Stimulated activated effector memory CD8-positive, alpha-beta T cell treated with anti-CD3 and anti-CD28 coated beads, Interleukin-12 subunit alpha, Interleukin-12 subunit beta, amount 100 ng/mL, for 72 hours (primary cell): Measurements from ENCODE around the gene SHQ1.

ENCODE experiments used
- ATAC-seq: fragments of 150-1000 bp; cut with Tn5 transposase; 2 replicates; pipeline ENCODE4 v1.10.0; 2021
- DNase-seq, 2 donors: peaks; one replicate each; pipeline ENCODE4 v3.0.0; 2021 to 2022; ENCODE audit warnings: low spot score in 2 of 2
- H3K27ac Mint-ChIP-seq: one replicate; pipeline ENCODE4 v1.8.0; 2022; ENCODE audit warnings: mild to moderate bottlenecking, mixed read lengths
- H3K36me3 Mint-ChIP-seq: one replicate; pipeline ENCODE4 v1.8.0; 2022; ENCODE audit warnings: mild to moderate bottlenecking, mixed read lengths
- H3K4me1 Mint-ChIP-seq: one replicate; pipeline ENCODE4 v1.8.0; 2022; ENCODE audit warnings: mixed read lengths
- H3K4me3 Mint-ChIP-seq: one replicate; pipeline ENCODE4 v1.8.0; 2022; ENCODE audit warnings: mild to moderate bottlenecking, mixed read lengths
- H3K9me3 Mint-ChIP-seq: one replicate; pipeline ENCODE4 v1.8.0; 2022; ENCODE audit warnings: mixed read lengths

The SHQ1 gene

DNA sequence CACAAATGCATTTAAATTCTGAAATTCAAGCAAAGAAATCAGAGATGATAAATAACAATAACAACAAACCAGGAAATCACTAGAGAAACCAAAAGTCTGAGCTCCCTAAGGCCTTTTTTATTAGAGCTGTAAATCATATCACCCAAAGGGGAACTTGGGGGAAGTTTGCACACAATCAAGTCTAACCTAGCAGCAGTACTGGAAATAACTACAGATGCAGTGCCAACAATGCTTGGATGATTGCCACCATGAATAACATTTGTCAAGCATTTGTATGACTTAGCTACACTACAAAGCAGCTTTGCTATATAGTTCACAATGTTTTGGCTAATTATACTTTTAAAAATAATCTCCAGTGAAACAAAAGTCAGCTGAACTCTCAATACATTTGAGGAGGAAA, 27.8 kb downstream of the SHQ1 start:
- H3K27ac Mint-ChIP-seq = no peak overlapping the region
- H3K4me3 Mint-ChIP-seq = no peak overlapping the region
- H3K9me3 Mint-ChIP-seq = no peaks in the 10 kb centered on the region
- ATAC-seq (no peak), DNase-seq (no peak)
- peaks cover 17% of the 10 kb centered on the region for H3K4me1 Mint-ChIP-seq
- peaks cover 24% of the 10 kb centered on the region for H3K36me3 Mint-ChIP-seq

DNA sequence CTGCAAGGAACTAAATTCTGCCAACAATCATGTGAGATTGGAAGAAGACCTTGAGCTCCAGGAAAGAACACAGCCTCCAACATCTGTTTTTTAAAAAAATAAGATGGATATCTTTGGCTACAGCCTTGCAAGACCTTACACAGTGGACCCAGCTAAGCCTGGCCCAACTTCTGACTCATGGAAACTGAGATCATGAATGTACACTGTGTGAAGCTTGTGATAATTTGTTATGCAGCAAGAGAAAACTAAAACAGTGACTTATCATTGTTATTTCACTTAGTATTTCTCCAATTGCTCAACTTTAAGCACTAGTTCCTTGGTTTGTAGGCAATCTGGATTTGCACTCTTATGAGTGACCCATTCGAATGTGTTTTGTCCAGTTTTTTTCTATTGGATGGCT, 29.3 kb downstream of the SHQ1 start:
- Mint-ChIP-seq H3K36me3 (peaks cover 39% of the 10 kb centered on the region), H3K4me1 (peaks cover 17% of the 10 kb centered on the region), H3K27ac (no peak overlapping the region), H3K9me3 (no peaks in the 10 kb centered on the region), H3K4me3 (no peak overlapping the region)
- peak; percentile 77 for ATAC-seq
- DNase-seq = no peak

DNA sequence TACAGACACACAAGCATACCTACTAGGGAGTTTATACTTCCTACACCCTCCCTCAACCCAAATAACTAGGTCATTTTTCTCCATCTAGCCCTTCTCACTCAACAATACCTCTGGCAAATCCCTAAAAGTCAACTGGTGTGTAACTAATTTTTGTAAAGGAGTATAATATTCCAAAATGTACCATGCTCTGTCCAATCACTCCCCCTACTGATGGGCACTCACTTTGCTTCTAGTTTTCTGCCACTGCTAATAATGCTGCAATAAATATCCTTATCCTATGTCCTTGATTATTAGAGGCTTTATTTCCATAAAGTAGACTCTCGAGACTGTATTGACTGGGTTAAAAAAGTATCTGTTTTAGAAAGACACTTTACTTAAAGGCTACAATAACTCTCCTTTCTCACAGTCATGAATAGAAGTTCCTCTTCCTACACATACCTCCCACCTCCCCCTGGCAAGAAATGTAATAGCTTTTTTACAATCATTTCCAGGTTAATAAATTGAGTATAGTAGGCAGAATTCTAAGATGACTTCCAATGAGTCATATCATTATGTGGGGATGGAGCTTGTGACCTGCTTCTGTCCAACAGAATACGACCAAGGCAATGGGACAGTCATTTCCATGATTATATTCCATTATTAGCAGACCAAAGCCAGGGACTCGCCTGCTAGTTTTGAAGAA, 30.0 kb downstream of the SHQ1 start:
- H3K4me3 Mint-ChIP-seq = no peak overlapping the region
- DNase-seq = no peak
- peaks cover 17% of the 10 kb centered on the region for H3K4me1 Mint-ChIP-seq
- no peak overlapping the region for H3K27ac Mint-ChIP-seq
- peaks cover 45% of the 10 kb centered on the region for H3K36me3 Mint-ChIP-seq
- no peak for ATAC-seq
- H3K9me3 Mint-ChIP-seq = no peaks in the 10 kb centered on the region

DNA sequence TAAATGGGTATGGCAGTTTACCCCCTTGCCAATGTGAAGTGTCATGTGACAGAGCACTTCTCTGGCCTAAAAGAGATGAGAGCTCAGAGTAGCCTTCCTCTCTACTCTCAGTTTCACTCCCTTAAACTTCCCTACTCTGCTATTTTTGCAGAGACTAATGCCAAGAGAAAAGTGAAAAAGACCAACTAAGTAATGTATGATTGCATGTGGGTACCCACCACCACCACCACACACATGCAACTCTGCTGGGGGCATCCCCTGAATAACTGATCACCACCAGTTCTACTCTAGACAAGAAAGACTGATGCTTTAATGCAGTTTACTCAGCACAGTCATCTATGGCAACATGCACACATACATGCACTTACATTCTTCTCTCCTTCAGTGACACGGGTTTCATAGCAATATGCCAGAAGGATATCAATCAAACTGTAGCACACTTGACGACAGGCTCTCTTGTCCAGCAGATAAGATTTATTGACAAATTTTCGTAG, 31.3 kb downstream of the SHQ1 start:
- Mint-ChIP-seq H3K36me3 (peaks cover 56% of the 10 kb centered on the region), H3K9me3 (no peaks in the 10 kb centered on the region), H3K4me3 (no peak overlapping the region), H3K4me1 (peaks cover 17% of the 10 kb centered on the region), H3K27ac (no peak overlapping the region)
- no peak for DNase-seq
- ATAC-seq = peak; percentile 90

DNA sequence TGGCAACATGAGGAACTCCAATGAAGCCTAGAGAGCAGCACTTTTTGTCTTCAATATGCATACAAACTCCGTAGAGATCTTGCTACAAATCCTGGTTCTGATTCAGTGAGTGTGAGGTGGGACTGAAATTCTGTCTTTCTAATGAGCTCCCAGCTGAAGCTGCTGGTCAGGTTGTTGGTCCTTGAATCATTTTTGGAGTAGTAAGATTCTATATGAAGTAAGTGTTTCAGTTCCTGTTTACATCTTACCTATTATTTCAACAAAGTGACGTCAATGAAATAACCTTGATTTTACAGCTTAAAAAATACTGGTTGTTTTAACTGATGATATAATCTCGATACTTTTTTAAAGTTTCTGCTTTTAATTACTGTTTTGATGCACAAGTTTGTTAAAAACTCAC, 33.9 kb downstream of the SHQ1 start:
- no peak overlapping the region for H3K27ac Mint-ChIP-seq
- peaks cover 68% of the 10 kb centered on the region for H3K36me3 Mint-ChIP-seq
- peaks cover 17% of the 10 kb centered on the region for H3K4me1 Mint-ChIP-seq
- DNase-seq (no peak), ATAC-seq (no peak)
- H3K9me3 Mint-ChIP-seq = no peaks in the 10 kb centered on the region
- no peak overlapping the region for H3K4me3 Mint-ChIP-seq

DNA sequence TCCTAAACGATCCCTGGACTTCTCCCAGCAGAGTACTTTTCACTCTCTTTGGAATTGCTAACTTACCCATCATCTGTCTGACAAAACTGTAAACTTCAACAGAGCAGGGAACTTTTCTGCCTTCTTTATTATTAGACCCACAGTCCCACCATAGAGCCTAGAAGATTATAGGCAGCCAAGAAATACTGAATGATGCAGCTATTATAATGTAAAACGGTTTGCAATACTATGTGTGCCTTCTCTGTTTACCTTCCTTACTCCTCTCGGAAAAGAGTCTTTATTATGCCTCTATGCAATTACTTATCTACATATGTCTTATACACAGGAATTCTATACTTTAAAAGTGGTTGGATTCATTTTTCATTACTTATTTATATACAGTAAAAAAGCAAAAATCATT, 36.0 kb downstream of the SHQ1 start:
- no peak for ATAC-seq
- Mint-ChIP-seq H3K36me3 (peaks cover 70% of the 10 kb centered on the region), H3K27ac (no peak overlapping the region), H3K4me1 (peaks cover 5% of the 10 kb centered on the region), H3K4me3 (no peak overlapping the region), H3K9me3 (no peaks in the 10 kb centered on the region)
- DNase-seq = no peak

DNA sequence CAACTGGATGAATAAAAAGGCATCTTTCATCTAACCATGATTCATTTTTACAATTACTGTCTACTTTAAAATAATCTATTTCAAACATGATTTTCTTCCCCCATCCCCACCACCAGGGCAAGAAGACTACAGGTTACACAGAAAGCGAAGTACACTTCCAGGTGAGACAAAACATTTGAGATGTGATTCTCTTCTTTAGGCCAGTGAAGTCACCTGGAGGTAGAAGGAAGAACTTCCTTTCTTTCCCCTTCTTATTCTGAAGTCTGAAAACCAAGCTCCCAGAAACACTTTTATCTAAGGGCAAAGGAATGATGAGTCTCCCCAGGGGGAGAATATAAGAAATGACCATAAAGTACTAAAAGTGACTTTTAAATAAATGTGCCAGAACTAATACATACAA, 36.7 kb downstream of the SHQ1 start:
- Mint-ChIP-seq H3K36me3 (peaks cover 63% of the 10 kb centered on the region), H3K4me3 (no peak overlapping the region), H3K4me1 (no peaks in the 10 kb centered on the region), H3K27ac (no peak overlapping the region), H3K9me3 (no peaks in the 10 kb centered on the region)
- DNase-seq (no peak), ATAC-seq (no peak)

DNA sequence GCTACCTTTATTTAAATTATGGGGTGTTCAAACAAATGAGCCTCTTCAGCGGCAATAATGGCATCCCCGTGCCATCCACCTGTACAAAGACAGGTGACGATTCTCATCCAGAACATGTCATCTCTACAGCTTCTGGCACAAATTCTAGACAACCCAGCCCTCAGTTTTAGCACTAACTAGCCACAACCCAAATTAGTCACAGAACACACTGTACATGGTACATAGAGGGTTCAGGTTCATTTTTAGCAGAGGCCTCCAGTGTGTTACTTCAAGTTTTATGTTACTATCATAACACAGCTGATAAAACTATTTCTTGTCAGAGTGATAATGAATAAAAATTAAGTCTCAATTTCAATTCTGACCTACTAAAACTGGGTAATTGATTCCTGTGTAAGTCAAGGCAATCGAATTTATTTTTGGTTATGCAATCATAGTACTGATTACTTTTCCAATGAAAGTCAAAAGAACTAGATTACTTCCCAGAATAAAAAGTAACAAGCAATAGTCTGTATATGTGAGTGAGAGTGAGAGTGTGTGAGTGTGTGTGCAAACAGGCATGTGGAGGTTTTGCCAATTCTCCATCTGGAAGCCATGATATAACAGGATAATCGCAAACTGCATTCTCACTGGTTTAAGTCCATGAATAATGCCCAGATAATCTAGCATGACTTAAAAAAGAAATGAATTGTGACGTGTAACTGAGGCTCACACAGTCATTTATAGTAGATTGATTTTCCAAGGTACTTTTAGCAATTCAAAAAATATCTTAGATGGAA, 37.4 kb downstream of the SHQ1 start:
- Mint-ChIP-seq H3K27ac (no peak overlapping the region), H3K4me3 (no peak overlapping the region), H3K36me3 (peaks cover 56% of the 10 kb centered on the region), H3K9me3 (no peaks in the 10 kb centered on the region), H3K4me1 (no peaks in the 10 kb centered on the region)
- DNase-seq = no peak
- ATAC-seq = no peak

DNA sequence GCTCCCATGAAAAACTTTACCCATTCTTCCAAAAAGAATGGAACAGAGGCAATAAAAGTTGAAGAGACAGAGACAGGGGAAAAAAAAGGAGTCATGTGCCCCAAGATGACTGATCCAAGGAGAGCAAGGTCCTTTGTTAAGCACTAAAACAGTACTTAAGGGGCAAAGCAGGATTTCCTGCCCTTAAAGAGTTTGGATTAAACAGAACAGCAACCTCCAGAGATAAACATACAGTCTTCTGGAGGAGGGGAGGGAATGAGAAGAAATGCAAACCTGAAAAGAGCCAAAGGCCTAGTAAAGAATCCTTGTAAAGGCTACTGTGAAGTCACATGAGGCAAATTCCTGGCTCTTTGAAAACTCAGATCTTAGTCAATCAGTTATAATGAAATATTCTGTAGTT, 38.2 kb downstream of the SHQ1 start:
- Mint-ChIP-seq H3K36me3 (peaks cover 48% of the 10 kb centered on the region), H3K4me1 (no peaks in the 10 kb centered on the region), H3K27ac (no peak overlapping the region), H3K4me3 (no peak overlapping the region), H3K9me3 (no peaks in the 10 kb centered on the region)
- DNase-seq = no peak
- ATAC-seq = no peak

DNA sequence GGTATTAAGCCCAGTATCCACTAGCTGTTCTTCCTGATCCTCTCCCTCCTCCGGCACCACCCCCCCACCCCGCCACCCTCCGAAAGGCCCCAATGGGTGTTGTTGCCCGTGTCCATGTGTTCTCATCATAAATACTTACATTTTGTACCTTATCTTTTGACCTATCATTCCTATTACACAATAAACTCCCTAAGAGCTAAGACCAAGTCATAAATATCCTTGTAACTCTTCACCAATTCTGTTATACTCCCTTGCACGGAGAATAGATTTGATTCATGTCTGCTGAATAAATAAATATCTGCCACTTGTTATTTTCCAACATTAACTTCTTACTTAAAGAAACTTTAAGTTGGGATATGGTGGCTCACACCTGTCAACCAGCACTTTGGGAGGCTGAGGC, 43.9 kb downstream of the SHQ1 start:
- no peaks in the 10 kb centered on the region for H3K9me3 Mint-ChIP-seq
- ATAC-seq = no peak
- no peak overlapping the region for H3K27ac Mint-ChIP-seq
- H3K4me3 Mint-ChIP-seq = no peak overlapping the region
- peaks cover 8% of the 10 kb centered on the region for H3K36me3 Mint-ChIP-seq
- H3K4me1 Mint-ChIP-seq = peaks cover 13% of the 10 kb centered on the region
- no peak for DNase-seq

DNA sequence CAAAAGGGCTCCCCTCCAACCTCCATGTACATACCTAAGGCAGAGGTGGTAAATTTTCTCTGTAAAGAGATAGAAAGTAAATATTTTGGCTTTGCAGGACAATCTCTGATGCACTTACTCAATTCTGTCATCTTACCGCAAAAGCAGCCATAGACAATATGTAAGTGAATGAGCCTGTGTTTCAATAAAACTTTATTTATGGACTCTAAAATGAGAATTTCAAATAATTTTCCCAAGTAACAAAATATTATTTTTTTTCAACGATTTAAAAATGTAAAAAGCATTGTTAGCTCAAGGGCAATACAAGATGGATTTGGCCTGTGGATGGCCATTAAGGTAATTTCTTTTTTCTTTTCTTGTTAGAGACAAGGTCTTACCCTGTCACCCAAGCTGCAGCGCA, 44.7 kb downstream of the SHQ1 start:
- Mint-ChIP-seq H3K27ac (no peak overlapping the region), H3K4me1 (peaks cover 13% of the 10 kb centered on the region), H3K4me3 (no peak overlapping the region), H3K36me3 (no peaks in the 10 kb centered on the region), H3K9me3 (no peaks in the 10 kb centered on the region)
- ATAC-seq = no peak
- DNase-seq = no peak

DNA sequence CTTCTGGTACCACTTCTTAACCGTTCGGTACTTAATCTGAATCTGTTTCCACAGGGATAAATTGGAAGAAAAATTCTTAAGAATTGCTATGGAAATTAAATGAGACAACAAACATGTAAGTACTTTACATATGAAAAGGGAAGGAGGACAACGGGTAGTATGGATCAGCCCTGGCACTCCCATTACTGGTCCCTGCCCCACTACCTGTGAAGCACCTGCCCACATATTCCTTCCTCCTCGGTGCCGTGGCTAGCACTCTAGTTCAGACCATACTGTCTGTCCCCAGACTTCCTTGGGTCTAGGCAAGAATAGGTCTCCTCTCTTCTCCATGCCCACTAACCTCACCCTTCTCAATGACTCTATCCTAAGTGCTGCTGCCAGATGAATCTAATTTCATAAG, 46.2 kb downstream of the SHQ1 start:
- Mint-ChIP-seq H3K36me3 (no peaks in the 10 kb centered on the region), H3K9me3 (no peaks in the 10 kb centered on the region), H3K4me3 (no peak overlapping the region), H3K4me1 (peaks cover 13% of the 10 kb centered on the region), H3K27ac (no peak overlapping the region)
- DNase-seq (no peak), ATAC-seq (no peak)

DNA sequence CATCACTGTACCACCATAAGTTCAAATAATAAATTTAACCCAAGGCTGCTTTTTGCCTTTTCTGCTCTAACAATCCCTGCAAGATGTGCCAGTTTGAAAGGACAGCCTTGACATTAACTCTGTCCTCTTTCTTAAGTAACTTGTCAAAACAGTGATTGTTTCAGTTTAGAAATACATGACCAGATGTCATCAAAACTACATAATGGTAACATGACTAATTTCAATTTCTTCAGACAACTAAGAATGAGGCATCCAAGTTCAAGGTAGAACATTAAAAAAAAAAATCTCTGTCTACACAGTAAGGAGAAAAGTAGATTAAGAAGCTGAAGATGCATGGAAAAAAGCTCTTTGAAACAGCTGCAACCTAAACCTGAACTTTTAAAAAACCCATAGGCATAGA, 47.4 kb downstream of the SHQ1 start:
- no peaks in the 10 kb centered on the region for H3K9me3 Mint-ChIP-seq
- H3K36me3 Mint-ChIP-seq = peaks cover 7% of the 10 kb centered on the region
- H3K4me3 Mint-ChIP-seq = no peak overlapping the region
- peak; percentile 79 for ATAC-seq
- H3K4me1 Mint-ChIP-seq = peaks cover 13% of the 10 kb centered on the region
- no peak overlapping the region for H3K27ac Mint-ChIP-seq
- no peak for DNase-seq

DNA sequence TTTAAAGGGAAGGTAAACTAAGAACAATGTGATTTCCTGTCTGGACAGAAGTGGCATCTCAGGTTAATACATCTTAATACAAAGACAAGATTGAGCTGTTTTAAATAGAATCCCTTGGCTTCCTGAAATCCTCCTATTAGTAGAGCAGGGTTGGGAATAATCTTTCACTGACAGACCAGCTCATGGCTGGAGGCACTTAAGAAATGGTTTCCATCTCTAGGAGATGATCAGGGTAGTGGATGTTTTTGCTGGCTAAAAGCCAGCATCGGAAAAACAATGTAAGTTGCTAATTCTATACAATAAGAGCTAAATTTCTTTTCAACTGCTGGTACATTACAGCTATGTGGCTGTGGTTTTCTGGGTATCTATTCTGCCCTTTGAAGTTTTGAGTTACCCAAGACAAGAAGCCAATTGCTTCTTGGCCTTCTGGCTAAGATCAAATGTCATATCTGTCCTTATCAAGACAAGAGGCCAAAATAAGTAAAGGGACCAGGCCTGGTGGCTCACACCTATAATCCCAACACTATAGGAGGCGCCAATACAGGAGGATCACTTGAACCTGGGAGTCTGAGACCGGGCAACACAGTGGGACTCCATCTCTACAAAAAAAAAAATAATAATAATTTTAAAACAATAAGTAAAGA, 49.6 kb downstream of the SHQ1 start:
- ATAC-seq = no peak
- Mint-ChIP-seq H3K36me3 (peaks cover 17% of the 10 kb centered on the region), H3K9me3 (no peaks in the 10 kb centered on the region), H3K4me3 (no peak overlapping the region), H3K4me1 (peaks cover 13% of the 10 kb centered on the region), H3K27ac (no peak overlapping the region)
- no peak for DNase-seq

DNA sequence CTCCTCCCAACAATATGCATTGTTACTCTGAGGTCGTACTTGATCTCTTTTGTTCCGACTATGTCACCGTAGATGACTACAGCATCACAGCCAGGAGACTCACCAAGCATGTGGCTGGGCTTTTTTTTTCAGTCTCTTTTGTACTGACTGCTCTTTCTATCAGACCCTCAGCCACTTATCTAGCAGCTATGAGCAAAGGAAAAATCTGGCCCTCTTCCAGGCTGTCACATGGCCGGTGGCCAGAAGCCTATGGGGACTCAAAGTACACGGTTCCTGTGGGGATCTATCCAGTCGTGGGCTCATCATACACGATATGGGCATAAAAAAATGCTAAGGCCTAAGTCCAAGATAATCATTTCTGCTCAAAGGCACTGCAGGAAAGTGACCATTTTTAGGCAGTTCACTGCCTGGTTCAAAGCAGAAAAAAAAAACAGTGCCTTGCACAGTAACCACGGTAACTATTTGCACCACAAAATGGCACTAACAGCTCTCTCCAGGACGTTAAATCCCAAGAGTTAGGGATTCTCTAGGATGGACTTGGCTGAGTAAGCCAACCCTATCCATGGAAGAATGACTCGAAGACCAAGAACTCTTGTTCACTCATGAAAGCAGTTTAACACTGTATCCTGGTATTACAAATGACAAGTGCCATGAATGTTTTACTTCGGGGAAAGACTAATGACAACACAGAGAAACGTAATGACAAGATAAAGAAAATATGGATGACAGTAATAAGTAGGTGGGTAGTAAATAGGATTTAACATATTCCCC, 50.3 kb downstream of the SHQ1 start:
- Mint-ChIP-seq H3K36me3 (peaks cover 21% of the 10 kb centered on the region), H3K4me3 (no peak overlapping the region), H3K9me3 (no peaks in the 10 kb centered on the region), H3K4me1 (peaks cover 13% of the 10 kb centered on the region), H3K27ac (no peak overlapping the region)
- DNase-seq (no peak), ATAC-seq (no peak)
